Measurements from ENCODE around the gene NDUFAF2.

DNA sequence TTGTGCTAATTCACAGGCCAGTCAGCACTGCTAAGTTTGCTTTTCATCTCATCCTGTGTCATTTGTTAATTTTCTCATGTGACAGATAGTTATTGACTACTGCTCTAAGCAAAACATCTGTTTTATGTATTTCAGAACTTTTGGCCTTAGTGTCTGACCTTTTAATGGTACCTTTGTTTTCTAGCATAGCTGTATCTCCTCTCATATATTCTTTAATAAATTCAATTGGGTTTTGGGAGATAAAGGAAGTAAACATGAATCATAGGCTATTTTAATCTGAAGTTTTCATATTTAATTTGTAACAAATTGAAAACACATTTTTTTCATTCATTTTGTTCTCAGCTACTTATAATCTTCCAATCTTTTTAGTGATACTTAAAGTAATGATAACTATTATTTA lies 13.1 kb downstream of the NDUFAF2 start:
- TF ChIP-seq, protein P1, sequence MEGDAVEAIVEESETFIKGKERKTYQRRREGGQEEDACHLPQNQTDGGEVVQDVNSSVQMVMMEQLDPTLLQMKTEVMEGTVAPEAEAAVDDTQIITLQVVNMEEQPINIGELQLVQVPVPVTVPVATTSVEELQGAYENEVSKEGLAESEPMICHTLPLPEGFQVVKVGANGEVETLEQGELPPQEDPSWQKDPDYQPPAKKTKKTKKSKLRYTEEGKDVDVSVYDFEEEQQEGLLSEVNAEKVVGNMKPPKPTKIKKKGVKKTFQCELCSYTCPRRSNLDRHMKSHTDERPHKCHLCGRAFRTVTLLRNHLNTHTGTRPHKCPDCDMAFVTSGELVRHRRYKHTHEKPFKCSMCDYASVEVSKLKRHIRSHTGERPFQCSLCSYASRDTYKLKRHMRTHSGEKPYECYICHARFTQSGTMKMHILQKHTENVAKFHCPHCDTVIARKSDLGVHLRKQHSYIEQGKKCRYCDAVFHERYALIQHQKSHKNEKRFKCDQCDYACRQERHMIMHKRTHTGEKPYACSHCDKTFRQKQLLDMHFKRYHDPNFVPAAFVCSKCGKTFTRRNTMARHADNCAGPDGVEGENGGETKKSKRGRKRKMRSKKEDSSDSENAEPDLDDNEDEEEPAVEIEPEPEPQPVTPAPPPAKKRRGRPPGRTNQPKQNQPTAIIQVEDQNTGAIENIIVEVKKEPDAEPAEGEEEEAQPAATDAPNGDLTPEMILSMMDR (IDR thresholded peaks at IDR 0.05): no peak
- no peak for TF ChIP-seq POLR2AphosphoS5 (IDR thresholded peaks at IDR 0.05)

All from gastroesophageal sphincter (tissue), 3 donors.